Measurements from ENCODE around the gene R3HDM4. TPM values are rescaled to one million over a fixed set of nuclear protein-coding genes. Genes with fewer than 3 reads are reported as not detected.
"Not testable (repeated sequence)": the region's sequence is repeated elsewhere in the genome, so short reads cannot be mapped to it uniquely, and the experiment has no call there.

Gene R3HDM4
- total and polyA plus RNA-seq, 4 donors = 14.1 to 72.4 (median 20.2) TPM

DNA sequence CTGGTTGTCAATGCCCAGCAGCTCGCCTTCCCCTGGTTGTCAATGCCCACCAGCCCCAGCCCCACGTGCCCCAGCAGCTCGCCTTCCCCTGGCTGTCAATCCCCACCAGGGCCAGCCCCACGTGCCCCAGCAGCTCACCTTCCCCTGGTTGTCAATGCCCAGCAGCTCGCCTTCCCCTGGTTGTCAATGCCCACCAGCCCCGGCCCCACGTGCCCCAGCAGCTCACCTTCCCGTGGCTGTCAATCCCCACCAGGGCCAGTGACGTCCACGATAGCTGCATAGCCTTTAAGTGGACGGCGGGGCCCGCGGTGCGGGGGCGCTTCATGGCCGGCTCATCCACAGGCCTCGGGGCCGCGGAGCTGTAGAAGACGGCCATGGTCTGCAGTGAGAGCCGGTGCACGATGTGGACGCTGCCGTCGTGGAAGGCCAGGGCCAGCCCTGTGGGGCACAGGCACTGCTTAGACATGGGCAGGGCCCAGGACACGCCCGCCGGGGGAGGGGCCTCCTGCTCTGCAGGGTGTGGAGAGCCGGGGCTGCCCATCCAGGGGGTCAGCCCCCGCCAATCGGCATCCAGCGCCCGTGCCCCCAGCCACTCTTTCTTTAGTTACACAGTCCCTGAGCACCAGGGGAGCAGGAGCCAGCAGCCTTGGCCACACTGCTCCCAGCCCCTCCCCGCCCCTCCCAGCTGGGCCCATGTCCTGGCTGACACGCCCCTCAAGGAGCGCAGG, 33.1 kb downstream of the R3HDM4 start:
- H3K36me3 ChIP-seq (ENCODE audit: control insufficient read depth in 4 of 4, insufficient read depth in 3 of 4, low read depth in 1 of 4, low read length in 3 of 4) = peaks cover 3 to 52% (median 12%) of the 10 kb centered on the region in 4 donors
- H3K4me3 ChIP-seq (ENCODE audit: low read depth in 1 of 3, low read length in 3 of 3) = no peak overlapping the region
- no peaks in the 10 kb centered on the region for H3K4me1 ChIP-seq (ENCODE audit: control insufficient read depth in 4 of 4, insufficient read depth in 4 of 4, low read length in 3 of 4)
- TF ChIP-seq FOXA1 (IDR thresholded peaks at IDR 0.05) (no peak), RAD21 (IDR thresholded peaks at IDR 0.05) (no peak), RXRA (IDR thresholded peaks at IDR 0.05) (no peak), FOXA2 (IDR thresholded peaks at IDR 0.05) (no peak), EGR1 (IDR thresholded peaks at IDR 0.05; ENCODE audit: low read depth in 2 of 2) (no peak), HNF4A (conservative IDR thresholded peaks at IDR 0.05) (no peak), YY1 (IDR thresholded peaks at IDR 0.05) (no peak), TAF1 (conservative IDR thresholded peaks at IDR 0.05) (no peak), REST (IDR thresholded peaks at IDR 0.05) (no peak), SP1 (IDR thresholded peaks at IDR 0.05) (no peak), HNF4G (IDR thresholded peaks at IDR 0.05) (no peak), GABPA (IDR thresholded peaks at IDR 0.05 in 1 of 2, conservative IDR thresholded peaks at IDR 0.05 in 1 of 2) (no peak)
- TF ChIP-seq, protein P1, sequence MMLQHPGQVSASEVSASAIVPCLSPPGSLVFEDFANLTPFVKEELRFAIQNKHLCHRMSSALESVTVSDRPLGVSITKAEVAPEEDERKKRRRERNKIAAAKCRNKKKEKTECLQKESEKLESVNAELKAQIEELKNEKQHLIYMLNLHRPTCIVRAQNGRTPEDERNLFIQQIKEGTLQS (IDR thresholded peaks at IDR 0.05) = no peak
- H3K9me3 ChIP-seq (ENCODE audit: control insufficient read depth in 4 of 4, low read length in 3 of 4) = no peaks in the 10 kb centered on the region
- DNase-seq (ENCODE audit: low spot score) = no peak
- no peaks in the 10 kb centered on the region for H3K27me3 ChIP-seq (ENCODE audit: control insufficient read depth in 4 of 4, insufficient read depth in 4 of 4, low read length in 3 of 4)
- WGBS = 92% methylated on average over 37 of the region's 37 CpGs
- no peak overlapping the region for H3K27ac ChIP-seq (ENCODE audit: low read depth in 1 of 2, low read length in 2 of 2)
- no peak overlapping the region for H3K9ac ChIP-seq (ENCODE audit: low read depth in 1 of 2, low read length in 2 of 2)

- not testable (repeated sequence) for H3K9me3 ChIP-seq (ENCODE audit: control insufficient read depth in 4 of 4, low read length in 3 of 4); H3K4me3 ChIP-seq (ENCODE audit: low read depth in 1 of 3, low read length in 3 of 3); H3K27ac ChIP-seq (ENCODE audit: low read depth in 1 of 2, low read length in 2 of 2); H3K27me3 ChIP-seq (ENCODE audit: control insufficient read depth in 4 of 4, insufficient read depth in 4 of 4, low read length in 3 of 4); H3K9ac ChIP-seq (ENCODE audit: low read depth in 1 of 2, low read length in 2 of 2); DNase-seq (ENCODE audit: low spot score); H3K4me1 ChIP-seq (ENCODE audit: control insufficient read depth in 4 of 4, insufficient read depth in 4 of 4, low read length in 3 of 4)
- H3K36me3 ChIP-seq (ENCODE audit: control insufficient read depth in 4 of 4, insufficient read depth in 3 of 4, low read depth in 1 of 4, low read length in 3 of 4) = peaks cover 3 to 50% (median 11%) of the 10 kb centered on the region in 4 donors
- WGBS = 86% methylated on average over 24 of the region's 24 CpGs
These were observed 34.1 kb downstream of the R3HDM4 start for GRCh38 chr19:878751-879561.

DNA sequence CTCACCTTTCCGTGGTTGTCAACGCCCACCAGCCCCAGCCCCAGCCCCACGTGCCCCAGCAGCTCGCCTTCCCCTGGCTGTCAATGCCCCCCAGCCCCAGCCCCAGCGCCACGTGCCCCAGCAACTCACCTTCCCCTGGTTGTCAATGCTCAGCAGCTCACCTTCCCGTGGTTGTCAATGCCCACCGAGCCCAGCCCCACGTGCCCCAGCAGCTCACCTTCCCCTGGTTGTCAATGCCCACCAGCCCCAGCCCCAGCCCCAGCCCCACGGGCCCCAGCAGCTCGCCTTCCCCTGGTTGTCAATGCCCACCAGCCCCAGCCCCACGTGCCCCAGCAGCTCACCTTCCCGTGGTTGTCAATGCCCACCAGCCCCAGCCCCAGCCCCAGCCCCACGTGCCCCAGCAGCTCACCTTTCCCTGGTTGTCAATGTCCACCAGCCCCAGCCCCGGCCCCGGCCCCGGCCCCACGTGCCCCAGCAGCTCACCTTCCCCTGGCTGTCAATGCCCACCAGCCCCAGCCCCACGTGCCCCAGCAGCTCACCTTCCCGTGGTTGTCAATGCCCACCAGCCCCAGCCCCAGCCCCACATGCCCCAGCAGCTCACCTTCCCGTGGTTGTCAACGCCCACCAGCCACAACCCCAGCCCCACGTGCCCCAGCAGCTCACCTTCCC, 34.9 kb downstream of the R3HDM4 start:
- WGBS = 88% methylated on average over 23 of the region's 23 CpGs
- not testable (repeated sequence) for DNase-seq (ENCODE audit: low spot score); H3K4me3 ChIP-seq (ENCODE audit: low read depth in 1 of 3, low read length in 3 of 3); H3K27ac ChIP-seq (ENCODE audit: low read depth in 1 of 2, low read length in 2 of 2); H3K4me1 ChIP-seq (ENCODE audit: control insufficient read depth in 4 of 4, insufficient read depth in 4 of 4, low read length in 3 of 4); H3K27me3 ChIP-seq (ENCODE audit: control insufficient read depth in 4 of 4, insufficient read depth in 4 of 4, low read length in 3 of 4); H3K9me3 ChIP-seq (ENCODE audit: control insufficient read depth in 4 of 4, low read length in 3 of 4); H3K9ac ChIP-seq (ENCODE audit: low read depth in 1 of 2, low read length in 2 of 2)
- H3K36me3 ChIP-seq (ENCODE audit: control insufficient read depth in 4 of 4, insufficient read depth in 3 of 4, low read depth in 1 of 4, low read length in 3 of 4) = peaks cover 5 to 49% (median 12%) of the 10 kb centered on the region in 4 donors

Data from liver (tissue), 9 donors.